MV-4-11 (cell line): ENCODE data around the gene SOBP.

Experiments
- DNase-seq: peaks from one replicate; lab custom pipeline; 2025; lab: John Stamatoyannopoulos, UW

The SOBP gene

DNA sequence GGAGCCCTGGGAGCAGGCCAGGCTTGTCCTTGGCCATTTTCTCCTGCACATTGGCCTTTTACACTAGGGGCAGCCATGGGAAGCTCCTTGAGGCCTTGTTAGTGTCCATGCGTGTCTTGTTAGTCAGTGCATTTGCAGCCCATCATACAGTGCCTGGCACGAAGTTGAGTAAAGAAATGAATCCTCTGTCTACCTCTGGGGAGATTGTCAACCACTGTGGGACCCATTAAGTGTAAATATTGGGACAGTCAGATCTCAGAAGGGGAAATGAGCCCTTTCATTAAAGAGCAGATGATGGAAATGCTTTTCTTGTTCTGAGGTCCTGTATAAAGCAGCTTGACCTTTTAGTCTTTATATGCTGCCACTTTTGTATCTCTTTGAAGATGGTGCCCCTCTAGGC, 33.9 kb downstream of the SOBP start:
- no peak for DNase-seq

GRCh38 chr6:107524626-107525025, 34.7 kb downstream of the SOBP start:
- no peak for DNase-seq

- no peak for DNase-seq
Measured at GRCh38 chr6:107531868-107532267, 42.0 kb downstream of the SOBP start.

- no peak for DNase-seq
Measured at GRCh38 chr6:107532706-107533105, 42.8 kb downstream of the SOBP start.

DNA sequence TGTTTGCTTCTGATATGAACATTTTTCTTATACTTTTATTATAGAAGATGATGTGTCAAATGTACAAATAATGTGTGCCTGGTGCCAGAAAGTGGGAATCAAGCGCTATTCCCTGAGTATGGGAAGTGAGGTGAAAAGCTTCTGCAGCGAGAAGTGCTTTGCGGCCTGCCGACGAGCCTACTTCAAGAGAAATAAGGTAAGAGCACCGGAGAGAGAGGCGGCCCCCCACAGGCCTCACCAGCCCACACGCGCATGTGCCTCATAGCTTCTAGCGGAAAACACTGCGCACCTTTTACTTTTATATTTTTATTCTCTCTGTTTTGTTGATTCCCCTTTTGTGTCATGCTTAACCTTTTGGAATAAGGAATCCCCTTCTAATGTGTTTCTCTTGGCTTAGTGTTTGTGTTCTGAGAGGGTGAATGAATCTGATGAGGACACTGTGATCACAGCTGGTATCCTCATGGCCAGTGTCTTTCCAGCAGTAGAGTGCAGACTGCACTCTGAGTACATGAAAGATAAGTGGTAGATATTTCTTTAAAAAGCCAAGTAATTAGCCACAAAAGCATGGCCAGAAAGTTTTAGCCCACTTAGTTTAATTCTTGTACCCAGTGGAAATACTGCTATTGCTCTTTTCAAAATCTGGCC, 43.6 kb downstream of the SOBP start:
- DNase-seq: no peak

GRCh38 chr6:107534571-107535141, 44.7 kb downstream of the SOBP start:
- no peak for DNase-seq

GRCh38 chr6:107535626-107536025, 45.7 kb downstream of the SOBP start:
- no peak for DNase-seq

DNA sequence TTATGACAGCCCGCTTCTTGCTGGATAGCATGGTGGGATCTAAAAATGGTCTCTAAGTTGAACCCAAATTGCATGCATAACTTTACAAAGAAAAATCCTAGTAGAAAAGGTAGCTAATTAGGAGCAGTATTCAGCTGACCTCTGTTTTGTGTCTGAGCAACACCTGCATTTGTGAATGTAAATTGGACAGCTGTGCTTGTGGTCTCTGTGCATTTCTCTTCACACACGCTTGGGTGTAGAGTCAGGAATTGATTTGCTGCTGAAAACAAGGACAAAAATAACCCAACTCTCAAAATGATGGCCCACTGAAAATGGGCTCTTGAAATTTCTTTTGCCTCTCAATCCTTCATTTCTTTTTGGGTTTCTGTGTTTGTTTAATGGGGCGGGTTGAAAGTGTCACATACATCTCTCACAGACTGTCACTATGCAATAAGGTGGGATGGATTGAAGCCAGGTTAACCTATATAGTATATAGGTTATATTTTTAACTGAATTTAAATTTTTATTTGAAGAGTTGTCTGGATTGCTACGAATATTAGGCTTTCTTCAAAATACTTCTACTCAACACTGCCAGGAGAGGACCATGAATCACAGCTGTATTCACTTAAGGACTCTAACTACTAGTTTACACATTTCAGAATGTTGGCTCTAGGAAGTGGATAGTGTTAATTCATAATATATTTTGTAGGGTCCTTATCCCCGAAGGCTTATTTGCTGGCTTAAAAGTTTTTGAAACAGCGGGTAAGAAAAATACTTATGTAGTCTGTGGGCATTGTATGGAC, 46.5 kb downstream of the SOBP start:
- DNase-seq: no peak

GRCh38 chr6:107537559-107537958, 47.6 kb downstream of the SOBP start:
- no peak for DNase-seq

GRCh38 chr6:107538856-107539387, 49.0 kb downstream of the SOBP start:
- no peak for DNase-seq

DNA sequence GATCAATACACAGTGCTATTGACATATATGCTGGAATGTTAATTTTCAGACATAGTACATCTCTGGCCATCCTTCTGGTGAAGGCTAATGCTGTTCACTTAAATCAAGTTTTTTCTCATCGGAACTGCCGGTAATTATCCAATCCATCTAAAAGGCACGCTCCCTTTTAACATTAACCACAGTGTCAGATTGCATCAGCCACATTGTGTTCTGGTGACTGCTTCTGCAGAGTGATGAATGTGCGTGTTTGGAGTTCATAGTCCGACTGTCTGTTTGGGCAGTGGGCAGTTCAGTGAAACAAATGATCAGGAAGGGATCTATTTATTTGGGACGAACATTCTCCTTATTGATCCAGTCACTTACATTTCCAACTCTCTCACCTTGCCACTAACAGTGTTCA, 49.5 kb downstream of the SOBP start:
- DNase-seq: no peak

DNA sequence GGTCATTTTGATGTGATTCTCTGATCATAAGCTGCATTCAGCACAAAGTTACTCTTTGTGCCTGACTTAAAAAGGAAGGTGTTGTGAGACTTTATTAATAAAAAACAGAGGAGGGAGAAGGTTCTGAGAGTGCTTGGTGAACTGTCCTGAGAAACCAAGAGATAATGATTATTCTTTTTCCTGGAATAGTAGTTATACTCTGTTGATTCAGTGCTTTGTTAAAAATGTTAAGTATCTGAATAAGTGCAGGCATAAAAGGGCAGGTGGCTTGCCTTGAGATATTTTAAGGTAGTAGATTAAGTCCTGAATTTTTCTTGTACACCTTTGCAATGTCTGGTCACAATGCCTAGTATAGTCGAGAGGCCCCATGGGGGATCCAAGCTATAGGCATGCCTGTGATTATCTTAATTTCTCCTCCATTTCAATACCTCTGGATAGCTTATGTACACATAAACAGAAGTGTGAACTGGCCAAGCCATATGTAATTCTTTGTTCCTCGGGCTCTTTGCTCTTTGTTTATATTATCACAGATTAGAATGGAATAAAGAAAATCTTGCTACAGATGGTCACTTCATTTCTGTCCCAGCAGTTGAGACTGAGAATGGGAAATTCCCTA, 50.0 kb downstream of the SOBP start:
- no peak for DNase-seq

DNA sequence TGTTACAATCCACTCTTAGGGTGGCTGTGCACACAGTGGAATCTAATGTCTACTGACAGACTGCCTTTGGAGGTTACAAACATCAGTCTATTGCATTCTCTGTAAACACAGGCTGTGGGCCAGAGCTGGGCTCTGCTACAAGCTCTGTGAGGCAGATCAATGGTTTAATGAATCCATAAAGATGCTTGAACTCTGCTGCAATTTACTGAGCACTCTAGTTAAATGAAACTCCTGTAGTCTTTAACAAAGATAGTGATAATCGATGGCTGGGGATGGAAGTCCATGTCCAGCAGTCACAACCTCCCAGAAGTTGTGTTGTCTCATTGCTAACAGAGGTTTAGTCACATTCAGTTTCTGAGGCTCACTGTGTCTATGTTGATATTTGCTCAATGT, 50.5 kb downstream of the SOBP start:
- no peak for DNase-seq

GRCh38 chr6:107542192-107542668, 52.3 kb downstream of the SOBP start:
- no peak for DNase-seq

GRCh38 chr6:107543088-107543487, 53.2 kb downstream of the SOBP start:
- no peak for DNase-seq

GRCh38 chr6:107543567-107543966, 53.6 kb downstream of the SOBP start:
- no peak for DNase-seq

DNA sequence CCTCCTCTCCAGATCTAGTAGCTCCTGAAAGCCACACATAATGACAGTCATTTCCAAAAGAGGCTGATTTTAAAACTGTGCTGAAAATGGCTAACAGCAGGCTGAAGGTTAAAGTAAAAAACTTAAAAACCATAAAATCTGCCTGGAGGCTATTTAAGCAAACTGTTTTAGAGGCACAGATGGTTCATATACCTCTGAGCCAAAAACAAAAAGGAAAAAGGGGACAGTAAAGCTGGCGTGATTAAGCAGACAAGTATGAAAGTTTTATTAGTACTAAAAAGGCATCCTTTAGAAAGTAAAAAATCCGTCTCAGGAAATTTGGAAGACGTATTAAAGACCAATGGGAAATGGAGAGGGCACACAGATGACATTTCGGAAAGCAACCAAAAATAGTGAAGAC, 55.8 kb downstream of the SOBP start:
- no peak for DNase-seq

DNA sequence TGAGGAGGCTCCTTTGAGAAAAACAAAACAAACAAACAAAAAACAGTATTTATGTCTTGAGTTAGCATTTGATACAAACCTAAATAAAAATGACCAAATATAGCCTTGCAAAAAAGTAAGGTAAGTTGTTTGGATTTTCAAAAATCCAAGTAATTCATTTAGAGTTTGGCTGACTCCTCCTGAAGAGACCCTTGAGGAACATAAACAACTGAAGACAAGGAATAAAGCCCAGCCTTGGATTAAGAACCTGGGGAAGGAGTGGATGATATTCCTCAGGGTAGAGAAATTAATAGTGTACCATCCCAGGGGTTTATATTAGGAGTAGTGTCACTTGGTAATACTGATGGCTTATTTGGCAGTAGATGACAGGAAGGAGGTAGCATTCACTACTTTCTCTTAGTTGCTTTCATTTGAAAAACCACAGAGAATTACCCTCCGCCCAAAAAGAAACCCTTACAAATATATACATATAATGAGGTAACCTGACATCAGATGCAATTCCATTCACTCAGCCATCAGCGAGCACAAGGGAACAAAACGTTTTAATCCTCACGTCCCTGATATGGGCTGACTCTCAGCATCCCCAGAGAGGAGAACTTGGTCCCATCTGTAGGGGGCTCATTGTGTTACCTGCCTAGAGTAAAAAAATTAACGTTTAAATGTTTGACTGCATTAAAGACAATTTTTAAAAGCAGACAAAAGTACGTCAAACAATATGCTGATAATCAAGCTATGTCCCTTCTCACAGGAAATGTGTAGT, 57.0 kb downstream of the SOBP start:
- no peak for DNase-seq

DNA sequence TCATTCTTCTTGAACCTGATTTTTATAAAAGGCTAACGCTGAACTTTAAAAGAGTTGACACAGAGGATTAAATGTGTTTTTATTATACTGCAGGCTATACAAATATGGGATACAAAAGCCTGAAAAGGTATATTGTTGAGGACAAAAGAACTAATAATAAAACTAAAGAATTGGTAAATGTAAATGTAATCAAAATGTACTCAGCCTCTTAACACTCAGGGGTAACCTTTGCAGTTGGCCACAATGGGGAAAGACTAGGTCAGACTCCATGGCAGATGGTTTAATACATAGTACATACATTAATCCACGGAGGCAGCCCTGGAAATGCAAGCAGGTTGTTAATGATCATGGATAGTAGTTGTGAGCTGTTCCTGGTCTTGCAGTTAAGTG, 57.5 kb downstream of the SOBP start:
- no peak for DNase-seq

DNA sequence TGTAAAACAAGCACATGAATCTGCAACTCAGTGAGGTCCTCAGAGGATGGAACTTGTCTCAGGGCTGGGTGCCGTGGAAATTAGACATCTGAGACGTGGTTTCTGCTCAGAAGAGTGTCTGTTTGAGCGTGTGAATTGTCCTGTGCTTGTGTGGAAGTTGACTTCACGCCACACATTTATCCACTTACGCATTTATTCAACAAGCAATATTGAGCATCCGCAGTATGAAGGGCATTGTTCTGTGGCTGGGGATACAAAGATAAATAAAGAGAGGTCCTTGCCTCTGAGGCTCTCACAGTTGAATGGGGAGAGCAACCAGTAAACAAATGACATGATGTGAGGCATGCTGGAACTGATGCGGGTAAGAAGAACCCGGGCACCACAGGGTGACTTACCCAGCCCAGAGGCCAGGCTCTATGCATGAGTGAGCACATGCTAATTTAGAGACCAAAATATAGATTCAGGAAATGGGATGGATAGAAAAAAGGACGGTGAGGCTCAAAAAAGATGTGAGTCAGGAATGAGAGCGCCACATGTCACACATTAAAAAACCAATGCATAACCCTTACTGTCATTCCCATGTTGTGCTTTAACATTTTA, 60.4 kb downstream of the SOBP start:
- no peak for DNase-seq

DNA sequence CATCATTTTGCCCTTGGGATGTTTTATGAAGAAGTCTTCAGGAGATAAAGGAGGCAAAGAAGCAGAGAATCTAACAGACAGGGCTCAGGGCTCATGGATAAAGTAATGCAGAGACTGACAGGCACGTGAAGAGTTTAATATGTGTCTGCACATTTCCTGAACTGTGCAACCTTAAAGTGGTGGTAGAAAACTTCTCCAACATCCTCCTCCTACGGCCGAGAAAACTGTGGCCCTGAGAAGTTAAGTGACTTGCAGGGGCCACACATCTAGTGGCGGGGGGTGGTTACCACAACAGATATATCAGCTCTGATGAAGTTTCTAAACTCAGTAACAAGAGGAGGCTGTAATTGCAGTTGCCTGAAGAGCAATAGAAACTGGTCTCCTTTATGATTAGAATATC, 61.0 kb downstream of the SOBP start:
- no peak for DNase-seq
